IMR-90 (cell line): Measurements from ENCODE around the gene DOCK2.
A peak's percentile ranks its signal among the peaks of the same experiment; 100 is the strongest.

Experiments
- CEBPB ChIP-seq: IDR thresholded peaks from 2 replicates; pipeline ENCODE4 v1.6.1; 2012; ENCODE audit warnings: low read depth, low read length, improper control_type of control experiment
- CTCF ChIP-seq: conservative IDR thresholded peaks from 2 replicates; pipeline ENCODE4 v1.5.1; 2012; ENCODE audit warnings: mild to moderate bottlenecking, low read depth, low read length, improper control_type of control experiment
- ELK1 ChIP-seq: fragments of 150-350 bp; IDR thresholded peaks from 2 replicates; pipeline ENCODE4 v1.6.1; 2016; ENCODE audit warnings: low read depth, mild to moderate bottlenecking, low read length, moderate library complexity, borderline replicate concordance
- MAZ ChIP-seq: IDR thresholded peaks from 2 replicates; pipeline ENCODE4 v1.6.1; 2012; ENCODE audit warnings: low read depth, mild to moderate bottlenecking, low read length, improper control_type of control experiment, moderate library complexity, borderline replicate concordance
- POLR2A ChIP-seq: IDR thresholded peaks from 2 replicates; pipeline ENCODE4 v1.6.1; 2012; ENCODE audit warnings: mild to moderate bottlenecking, low read depth, low read length
- RAD21 ChIP-seq: IDR thresholded peaks from 2 replicates; pipeline ENCODE4 v1.6.1; 2012; ENCODE audit warnings: low read length, improper control_type of control experiment
- USF2 ChIP-seq: fragments of 150-350 bp; IDR thresholded peaks from 2 replicates; pipeline ENCODE4 v1.6.1; 2017; ENCODE audit warnings: mild to moderate bottlenecking, antibody characterized with exemption, low read length, low read depth

- peak; percentile 71 for TF ChIP-seq CTCF
- no peak for TF ChIP-seq POLR2A
- TF ChIP-seq RAD21 = peak; percentile 70
- TF ChIP-seq MAZ = no peak
- no peak for TF ChIP-seq ELK1
- no peak for TF ChIP-seq CEBPB
- no peak for TF ChIP-seq USF2
These were observed 463.2 kb downstream of the DOCK2 start for GRCh38 chr5:170100066-170100943.
